Neuronal stem cell (in vitro differentiated cells): ENCODE results near the gene MUC5AC.

Experiments
- DNase-seq: peaks from one replicate; pipeline ENCODE4 v3.0.0-alpha.2; 2013; ENCODE audit warnings: low spot score
- H2AFZ ChIP-seq: one replicate; pipeline ENCODE4 v1.6.1; 2013; ENCODE audit warnings: mild to moderate bottlenecking, low read length, inconsistent platforms
- H2AK5ac ChIP-seq: 2 replicates; pipeline ENCODE4 v1.6.1; 2013; ENCODE audit warnings: low read depth, mild to moderate bottlenecking, inconsistent platforms, low read length, moderate library complexity, mixed read lengths
- H2BK120ac ChIP-seq: 2 replicates; pipeline ENCODE4 v1.6.1; 2013; ENCODE audit warnings: low read depth, mild to moderate bottlenecking, inconsistent platforms, low read length, moderate library complexity, mixed read lengths
- H2BK12ac ChIP-seq: one replicate; pipeline ENCODE4 v1.6.1; 2013; ENCODE audit warnings: low read length, inconsistent platforms
- H2BK15ac ChIP-seq: 2 replicates; pipeline ENCODE4 v1.6.1; 2013; ENCODE audit warnings: mild to moderate bottlenecking, low read length, inconsistent platforms, mixed read lengths
- H2BK5ac ChIP-seq: one replicate; pipeline ENCODE4 v1.6.1; 2013; ENCODE audit warnings: inconsistent platforms, mild to moderate bottlenecking, low read length, moderate library complexity
- H3K14ac ChIP-seq: one replicate; pipeline ENCODE4 v1.6.1; 2013; ENCODE audit warnings: low read length, inconsistent platforms
- H3K18ac ChIP-seq: 2 replicates; pipeline ENCODE4 v1.6.1; 2013; ENCODE audit warnings: low read length, inconsistent platforms
- H3K23ac ChIP-seq: 2 replicates; pipeline ENCODE4 v1.6.1; 2013; ENCODE audit warnings: low read depth, mild to moderate bottlenecking, mixed read lengths, low read length, inconsistent platforms; ENCODE audit not compliant: poor library complexity
- H3K27ac ChIP-seq: replicated peaks from 3 replicates; pipeline ENCODE4 v1.5.1; 2013; ENCODE audit warnings: low read length, inconsistent platforms
- H3K27me3 ChIP-seq, 3 experiments: 2 replicates each; pipeline ENCODE4 v1.6.1; 2013; ENCODE audit warnings: low read length in 3 of 3, mild to moderate bottlenecking in 2 of 3, inconsistent platforms in 1 of 3, low read depth in 1 of 3, mixed read lengths in 1 of 3, moderate library complexity in 1 of 3; ENCODE audit not compliant: control insufficient read depth in 3 of 3, insufficient read depth in 3 of 3
- H3K36me3 ChIP-seq, 2 donors: replicated peaks in 1 of 2; 2 replicates each; pipeline ENCODE4 v1.6.1; 2013; ENCODE audit warnings: low read length in 2 of 2; ENCODE audit not compliant: control insufficient read depth in 2 of 2, insufficient read depth in 2 of 2
- H3K4ac ChIP-seq: 2 replicates; pipeline ENCODE4 v1.6.1; 2013; ENCODE audit warnings: inconsistent platforms, mild to moderate bottlenecking, low read length, moderate library complexity
- H3K4me1 ChIP-seq, 2 donors: 1 replicate in 1 of 2; 2 replicates in 1 of 2; pipeline ENCODE4 v1.6.1; 2013; ENCODE audit warnings: low read length in 2 of 2, low read depth in 1 of 2; ENCODE audit not compliant: control insufficient read depth in 2 of 2, insufficient read depth in 1 of 2
- H3K4me2 ChIP-seq: one replicate; pipeline ENCODE4 v1.6.1; 2013; ENCODE audit warnings: mild to moderate bottlenecking, low read length, inconsistent platforms; ENCODE audit not compliant: insufficient read depth, poor library complexity, severe bottlenecking
- H3K4me3 ChIP-seq, 2 donors: 2 replicates each; pipeline ENCODE4 v1.5.1; 2013; ENCODE audit warnings: low read length in 2 of 2, mild to moderate bottlenecking in 2 of 2, inconsistent platforms in 1 of 2, moderate library complexity in 1 of 2
- H3K79me1 ChIP-seq: one replicate; pipeline ENCODE4 v1.6.1; 2013; ENCODE audit warnings: low read depth, mild to moderate bottlenecking, inconsistent platforms, low read length, moderate library complexity
- H3K9ac ChIP-seq: one replicate; pipeline ENCODE4 v1.6.1; 2013; ENCODE audit warnings: mild to moderate bottlenecking, low read depth, low read length, inconsistent platforms; ENCODE audit not compliant: poor library complexity
- H3K9me3 ChIP-seq, 2 donors: replicated peaks in 1 of 2; 2 replicates each; pipeline versions ENCODE3 to v1.6.1; 2013; ENCODE audit warnings: low read length in 2 of 2, mild to moderate bottlenecking in 2 of 2, inconsistent platforms in 1 of 2, low read depth in 1 of 2, mixed read lengths in 1 of 2, moderate library complexity in 1 of 2; ENCODE audit not compliant: control insufficient read depth in 2 of 2, insufficient read depth in 1 of 2
- H4K8ac ChIP-seq: one replicate; pipeline ENCODE4 v1.6.1; 2013; ENCODE audit warnings: low read depth, mild to moderate bottlenecking, inconsistent platforms, low read length, moderate library complexity
- H4K91ac ChIP-seq: one replicate; pipeline ENCODE4 v1.6.1; 2013; ENCODE audit warnings: low read length, low read depth, mild to moderate bottlenecking, inconsistent platforms; ENCODE audit not compliant: poor library complexity
- WGBS, 2 donors: extraction: QIAGEN DNeasy Blood & Tissue Kit; methylation state at CpG; one replicate each; pipeline ENCODE4 v1.1.7; 2013; ENCODE audit warnings: missing lambda C conversion rate in 2 of 2, mixed read lengths in 1 of 2; ENCODE audit not compliant: insufficient read length in 2 of 2, insufficient replicate concordance in 1 of 2; ENCODE audit errors: extremely low coverage in 2 of 2; 5-methylcytosine and 5-hydroxymethylcytosine counted together

The MUC5AC gene

DNA sequence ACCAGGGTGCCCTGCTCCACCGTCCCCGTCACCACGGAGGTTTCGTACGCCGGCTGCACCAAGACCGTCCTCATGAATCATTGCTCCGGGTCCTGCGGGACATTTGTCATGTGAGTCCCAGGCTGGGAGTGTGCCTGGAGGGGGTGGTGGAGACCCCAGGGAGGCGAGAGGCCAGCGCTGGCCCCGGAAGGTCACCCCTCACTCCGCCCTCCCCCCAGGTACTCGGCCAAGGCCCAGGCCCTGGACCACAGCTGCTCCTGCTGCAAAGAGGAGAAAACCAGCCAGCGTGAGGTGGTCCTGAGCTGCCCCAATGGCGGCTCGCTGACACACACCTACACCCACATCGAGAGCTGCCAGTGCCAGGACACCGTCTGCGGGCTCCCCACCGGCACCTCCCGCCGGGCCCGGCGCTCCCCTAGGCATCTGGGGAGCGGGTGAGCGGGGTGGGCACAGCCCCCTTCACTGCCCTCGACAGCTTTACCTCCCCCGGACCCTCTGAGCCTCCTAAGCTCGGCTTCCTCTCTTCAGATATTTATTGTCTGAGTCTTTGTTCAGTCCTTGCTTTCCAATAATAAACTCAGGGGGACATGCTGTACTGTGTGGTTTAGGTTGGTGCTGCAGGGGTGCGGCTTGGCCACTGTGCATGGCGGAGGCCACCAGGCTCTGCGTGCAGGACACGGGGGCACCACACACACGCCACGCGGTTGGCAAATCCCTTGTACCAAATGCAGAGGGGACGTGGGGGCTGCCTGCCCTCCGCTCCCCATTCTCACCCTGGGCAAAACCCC, 47.6 kb upstream of the MUC5AC start:
- no peak overlapping the region for H2BK12ac ChIP-seq
- H3K9ac ChIP-seq: no peak overlapping the region
- DNase-seq: no peak
- H3K18ac ChIP-seq: peak overlapping the region; percentile 85
- H3K36me3 ChIP-seq: no peaks in the 10 kb centered on the region
- H2BK15ac ChIP-seq: peak overlapping the region; percentile 49
- H3K79me1 ChIP-seq: no peaks in the 10 kb centered on the region
- no peak overlapping the region for H3K4ac ChIP-seq
- no peak overlapping the region for H3K4me3 ChIP-seq
- H3K4me1 ChIP-seq: no peaks in the 10 kb centered on the region
- peaks cover 0 to 1% (median 0%) of the 10 kb centered on the region in 3 experiments for H3K27me3 ChIP-seq
- no peak overlapping the region for H4K91ac ChIP-seq
- H2AK5ac ChIP-seq: peak overlapping the region; percentile 43
- no peak overlapping the region for H2BK120ac ChIP-seq
- peak overlapping the region; percentile 53 for H2BK5ac ChIP-seq
- H4K8ac ChIP-seq: no peak overlapping the region
- WGBS, 2 donors: no CpG with 5 or more reads among the region's 39 CpGs
- H3K14ac ChIP-seq: no peak overlapping the region
- peaks cover 0 to 5% of the 10 kb centered on the region in 2 donors for H3K9me3 ChIP-seq
- no peak overlapping the region for H3K27ac ChIP-seq
- no peak overlapping the region for H2AFZ ChIP-seq
- H3K23ac ChIP-seq: no peak overlapping the region
- H3K4me2 ChIP-seq: no peak overlapping the region

DNA sequence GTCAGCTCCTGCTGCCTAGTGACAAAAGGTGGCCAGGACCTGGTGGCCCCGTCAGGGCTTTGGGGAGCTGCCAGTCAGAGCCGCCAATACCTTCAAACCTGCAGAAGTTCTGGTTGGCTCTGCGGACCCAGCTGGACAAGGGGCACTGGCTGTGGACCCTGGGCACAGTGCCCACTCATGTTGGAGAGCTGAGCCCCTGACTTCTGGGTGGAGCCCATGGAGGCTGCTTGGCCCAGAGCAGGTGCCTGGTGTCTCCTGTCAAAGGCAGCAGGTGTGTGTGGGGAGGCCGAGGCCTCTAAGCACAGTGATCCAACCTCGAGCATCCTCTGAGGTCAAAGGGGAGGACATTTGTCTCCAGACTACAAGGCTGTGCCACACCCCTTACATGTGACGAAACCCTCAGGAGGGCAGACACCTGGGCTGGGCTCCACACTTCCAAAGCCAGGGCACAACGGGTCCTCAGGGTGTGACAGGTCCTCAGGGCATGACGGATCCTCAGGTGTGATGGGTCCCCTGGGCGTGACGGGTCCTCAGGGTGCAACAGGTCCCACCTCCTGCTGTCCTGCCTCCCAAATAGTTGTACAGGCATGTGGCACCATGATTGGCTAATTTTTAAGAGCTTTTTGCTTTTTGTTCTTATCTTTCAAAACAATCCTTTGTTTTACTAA, 46.1 kb upstream of the MUC5AC start:
- peak overlapping the region; percentile 60 for H3K23ac ChIP-seq
- no peak overlapping the region for H3K4me2 ChIP-seq
- no peak overlapping the region for H2BK12ac ChIP-seq
- H4K91ac ChIP-seq: no peak overlapping the region
- no peaks in the 10 kb centered on the region for H3K4me1 ChIP-seq
- H3K9ac ChIP-seq: no peak overlapping the region
- peaks cover 0 to 3% (median 0%) of the 10 kb centered on the region in 3 experiments for H3K27me3 ChIP-seq
- no peak overlapping the region for H2BK120ac ChIP-seq
- no peak overlapping the region for H4K8ac ChIP-seq
- H2BK5ac ChIP-seq: no peak overlapping the region
- WGBS, 2 donors: no CpG with 5 or more reads among the region's 10 CpGs
- H3K79me1 ChIP-seq: no peaks in the 10 kb centered on the region
- H3K14ac ChIP-seq: peak overlapping the region; percentile 67
- no peaks in the 10 kb centered on the region for H3K36me3 ChIP-seq
- no peak overlapping the region for H3K4ac ChIP-seq
- DNase-seq: no peak
- no peak overlapping the region for H2BK15ac ChIP-seq
- no peak overlapping the region for H3K4me3 ChIP-seq
- no peak overlapping the region for H2AFZ ChIP-seq
- peak overlapping the region; percentile 33 for H3K18ac ChIP-seq
- no peak overlapping the region for H3K27ac ChIP-seq
- no peak overlapping the region for H2AK5ac ChIP-seq
- H3K9me3 ChIP-seq: peaks cover 0 to 4% of the 10 kb centered on the region in 2 donors

DNA sequence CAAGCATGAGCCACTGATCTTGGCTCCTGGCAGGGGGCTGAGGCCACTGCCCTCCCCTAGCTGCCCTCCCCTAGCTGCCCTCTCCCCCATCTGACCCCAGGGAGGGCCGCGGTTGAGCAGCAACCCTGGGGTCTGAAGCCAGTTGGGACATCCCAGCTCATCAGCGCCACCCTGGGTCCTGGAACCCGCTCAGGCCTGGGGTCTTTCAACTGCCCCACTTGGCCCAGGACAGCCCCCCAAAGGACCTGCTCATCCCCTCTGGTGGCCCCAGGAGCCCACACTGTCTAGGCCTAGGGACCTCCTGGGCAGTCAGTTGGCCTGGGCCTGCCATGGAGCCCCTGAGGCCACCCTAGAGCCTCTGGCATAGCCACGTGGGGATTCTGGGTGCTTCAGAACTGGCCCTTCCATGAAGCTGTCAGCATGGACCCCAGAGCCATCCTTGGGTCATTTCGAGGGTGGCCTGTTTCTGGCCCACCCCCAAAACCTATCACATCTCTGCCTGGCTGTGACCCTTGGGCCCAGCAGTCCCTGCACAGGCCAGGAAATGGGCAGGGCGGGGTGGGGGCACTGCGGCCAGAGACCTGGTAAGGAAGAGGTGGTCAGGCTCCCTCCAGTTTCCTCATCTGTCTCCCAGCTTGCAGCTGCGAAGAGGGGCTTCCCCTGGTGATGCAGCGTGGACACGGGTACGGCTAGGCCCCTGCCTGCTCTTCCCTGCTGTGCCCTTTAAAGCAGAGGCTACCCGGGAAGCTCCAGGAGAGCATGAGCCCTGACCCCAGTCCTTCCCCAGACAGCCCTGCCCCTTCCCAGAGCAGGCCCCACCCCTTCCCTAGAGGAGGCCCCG, 45.2 kb upstream of the MUC5AC start:
- no CpG with 5 or more reads among the region's 14 CpGs for WGBS, 2 donors
- Histone ChIP-seq H4K91ac (no peak overlapping the region), H3K9ac (no peak overlapping the region), H3K14ac (no peak overlapping the region), H3K4me3 (no peak overlapping the region), H2AK5ac (peak overlapping the region; percentile 92), H3K18ac (peak overlapping the region; percentile 22), H2AFZ (no peak overlapping the region), H3K9me3 (peaks cover 0 to 3% of the 10 kb centered on the region in 2 donors), H2BK120ac (no peak overlapping the region), H2BK5ac (no peak overlapping the region), H2BK12ac (no peak overlapping the region), H3K23ac (no peak overlapping the region), H2BK15ac (peak overlapping the region; percentile 85), H3K36me3 (no peaks in the 10 kb centered on the region), H3K79me1 (no peaks in the 10 kb centered on the region), H3K27ac (no peak overlapping the region), H3K27me3 (peaks cover 0 to 2% (median 0%) of the 10 kb centered on the region in 3 experiments), H3K4me1 (no peaks in the 10 kb centered on the region), H4K8ac (no peak overlapping the region), H3K4me2 (no peak overlapping the region), H3K4ac (peak overlapping the region; percentile 11)
- DNase-seq: no peak
